CD14-positive monocyte (primary cell): ENCODE measurements around the gene SMAD6. TPM values are rescaled to one million over a fixed set of nuclear protein-coding genes. Genes with fewer than 3 reads are reported as not detected.

ENCODE experiments used
- DNase-seq, 3 donors: peaks; one replicate each; pipeline ENCODE4 v3.0.0-alpha.2; 2011 to 2022
- H2AFZ ChIP-seq: 2 replicates; pipeline ENCODE4 v1.6.0; 2012; ENCODE audit warnings: mild to moderate bottlenecking, low read depth, low read length, inconsistent platforms; ENCODE audit not compliant: insufficient read depth, poor library complexity, severe bottlenecking
- H3K27ac ChIP-seq, 2 donors: 1 replicate in 1 of 2; 2 replicates in 1 of 2; pipeline ENCODE4 v1.5.1; 2012 to 2013; ENCODE audit warnings: low read length in 2 of 2, control low read depth in 1 of 2, inconsistent platforms in 1 of 2, low read depth in 1 of 2, mild to moderate bottlenecking in 1 of 2
- H3K27me3 ChIP-seq, 2 donors: one replicate each; pipeline versions ENCODE4 v1.6.0 to v1.6.1; 2011 to 2013; ENCODE audit warnings: low read length in 2 of 2; ENCODE audit not compliant: control insufficient read depth in 2 of 2, insufficient read depth in 2 of 2
- H3K36me3 ChIP-seq, 2 donors: replicated peaks in 1 of 2; 1 replicate in 1 of 2; 2 replicates in 1 of 2; pipeline versions ENCODE4 v1.5.1 to v1.6.1; 2012 to 2013; ENCODE audit warnings: low read length in 2 of 2, control low read depth in 1 of 2, inconsistent platforms in 1 of 2, mild to moderate bottlenecking in 1 of 2; ENCODE audit not compliant: insufficient read depth in 2 of 2, control insufficient read depth in 1 of 2
- H3K4me1 ChIP-seq, 2 donors: 1 replicate in 1 of 2; 2 replicates in 1 of 2; pipeline versions ENCODE4 v1.5.1 to v1.6.1; 2012 to 2013; ENCODE audit warnings: low read length in 2 of 2, control low read depth in 1 of 2, inconsistent platforms in 1 of 2, mild to moderate bottlenecking in 1 of 2, moderate library complexity in 1 of 2; ENCODE audit not compliant: insufficient read depth in 2 of 2, control insufficient read depth in 1 of 2
- H3K4me2 ChIP-seq: replicated peaks from 2 replicates; pipeline ENCODE3; 2012; ENCODE audit warnings: low read length, moderate library complexity, mild to moderate bottlenecking; ENCODE audit not compliant: poor library complexity, severe bottlenecking; ENCODE audit errors: extremely low read depth
- H3K4me3 ChIP-seq, 3 experiments: fragments of 200-600 bp in 1 of 3; sonication (generic) in 1 of 3; replicated peaks in 1 of 3; 1 replicate in 2 of 3; 2 replicates in 1 of 3; pipeline ENCODE4 v1.5.1; 2011 to 2013; ENCODE audit warnings: low read length in 3 of 3, mild to moderate bottlenecking in 3 of 3, control low read depth in 2 of 3, low read depth in 2 of 3, inconsistent platforms in 1 of 3, moderate library complexity in 1 of 3
- H3K79me2 ChIP-seq: 2 replicates; pipeline ENCODE4 v1.6.0; 2012; ENCODE audit warnings: mild to moderate bottlenecking, control low read depth, inconsistent platforms, low read length, moderate library complexity; ENCODE audit not compliant: insufficient read depth
- H3K9ac ChIP-seq: 2 replicates; pipeline ENCODE4 v1.6.0; 2017; ENCODE audit warnings: low read length, mild to moderate bottlenecking; ENCODE audit not compliant: insufficient read depth, poor library complexity, severe bottlenecking
- H3K9me3 ChIP-seq, 2 donors: replicated peaks in 1 of 2; 1 replicate in 1 of 2; 2 replicates in 1 of 2; pipeline versions ENCODE4 v1.5.1 to v1.6.1; 2012 to 2013; ENCODE audit warnings: low read length in 2 of 2, control low read depth in 1 of 2; ENCODE audit not compliant: control insufficient read depth in 1 of 2, insufficient read depth in 1 of 2
- H4K20me1 ChIP-seq: 2 replicates; pipeline ENCODE4 v1.6.0; 2012; ENCODE audit warnings: mild to moderate bottlenecking, low read length, control low read depth, moderate library complexity; ENCODE audit not compliant: insufficient read depth
- H3K27ac Mint-ChIP-seq, 7 donors: one replicate each; pipeline ENCODE4 v1.8.0; 2020; ENCODE audit warnings: mild to moderate bottlenecking in 7 of 7, mixed read lengths in 7 of 7, moderate library complexity in 6 of 7, inconsistent platforms in 2 of 7
- H3K27me3 Mint-ChIP-seq, 3 donors: one replicate each; pipeline ENCODE4 v1.8.0; 2021 to 2022; ENCODE audit warnings: low read depth in 3 of 3, mild to moderate bottlenecking in 3 of 3, mixed read lengths in 3 of 3, moderate library complexity in 3 of 3, inconsistent platforms in 1 of 3
- H3K36me3 Mint-ChIP-seq, 2 donors: one replicate each; pipeline ENCODE4 v1.8.0; 2020; ENCODE audit warnings: mixed read lengths in 2 of 2, inconsistent platforms in 1 of 2, mild to moderate bottlenecking in 1 of 2
- H3K4me1 Mint-ChIP-seq: one replicate; pipeline ENCODE4 v1.8.0; 2020; ENCODE audit warnings: mild to moderate bottlenecking, mixed read lengths
- H3K4me3 Mint-ChIP-seq, 2 donors: one replicate each; pipeline ENCODE4 v1.8.0; 2020; ENCODE audit warnings: mild to moderate bottlenecking in 2 of 2, mixed read lengths in 2 of 2, moderate library complexity in 1 of 2
- H3K9me3 Mint-ChIP-seq, 7 donors: one replicate each; pipeline ENCODE4 v1.8.0; 2020 to 2022; ENCODE audit warnings: mixed read lengths in 7 of 7, mild to moderate bottlenecking in 6 of 7, moderate library complexity in 6 of 7, inconsistent platforms in 2 of 7
- WGBS: methylation state at CpG from one replicate; pipeline ENCODE4 v1.1.5; 2013; ENCODE audit warnings: missing lambda C conversion rate; ENCODE audit not compliant: insufficient coverage; 5-methylcytosine and 5-hydroxymethylcytosine counted together
- intact Hi-C, 2 donors: fragments of 100-400 bp; cut with micrococcal nuclease; formaldehyde crosslinking; loops; one replicate each; pipeline versions ENCODE4 v1.15.0 to v1.15.1; 2023
- polyA plus RNA-seq, 3 donors: library from polyadenylated mRNA; depleted of rRNA in 1 of 3; unstranded in 2 of 3; stranded (reverse) in 1 of 3; fragments of 300-500 nt in 2 of 3; fragments of >200 nt in 1 of 3; fragmentation: Illumina TruSeq in 2 of 3; gene quantifications; 1 replicate in 2 of 3; 2 replicates in 1 of 3; pipeline ENCODE4 v1.2.3, GENCODE V29; 2012 to 2021
- TF ChIP-seq, protein P1 (sequence below): fragments of 200-600 bp; IDR thresholded peaks from one replicate; pipeline ENCODE4 v1.8.0; 2022; ENCODE audit warnings: antibody characterized with exemption, mild to moderate bottlenecking

SMAD6 gene
- polyA plus RNA-seq, 3 donors, result 0.31 TPM; not detected in 2

DNA sequence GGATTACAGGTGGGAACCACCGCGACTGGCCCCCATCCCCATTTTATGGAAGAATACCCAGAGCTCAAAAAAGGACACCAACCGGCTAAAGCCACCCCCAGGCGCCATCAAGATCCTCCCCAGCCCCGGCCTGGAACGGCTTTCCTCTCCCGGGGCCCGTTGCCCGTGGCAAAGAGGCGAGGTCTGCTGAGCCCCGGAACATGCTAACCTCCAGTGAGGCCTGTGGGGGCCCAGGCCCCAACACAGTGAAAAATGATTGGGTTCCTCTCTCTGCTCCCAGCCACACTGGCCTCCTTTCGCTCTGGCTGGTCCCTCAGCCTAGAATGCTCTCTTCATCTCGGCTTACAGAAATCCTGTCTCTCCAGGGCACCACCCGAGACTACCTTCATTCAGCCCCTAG lies 46.5 kb upstream of the SMAD6 start:
- intact Hi-C loops, result no loop called here
- H3K9me3 ChIP-seq, result no peaks in the 10 kb centered on the region
- no peak overlapping the region for H3K4me2 ChIP-seq
- DNase-seq, result no peak
- Mint-ChIP-seq H3K27ac (peak overlapping the region in 1 of 7 donors; percentile 8), H3K9me3 (peaks cover 0 to 3% (median 0%) of the 10 kb centered on the region in 7 donors), H3K4me3 (peak overlapping the region; percentile 47 to 80), H3K27me3 (peaks cover 6 to 29% (median 19%) of the 10 kb centered on the region in 3 donors), H3K4me1 (peaks cover 13% of the 10 kb centered on the region), H3K36me3 (peaks cover 0 to 1% of the 10 kb centered on the region in 2 donors)
- no peak overlapping the region for H3K27ac ChIP-seq
- no peaks in the 10 kb centered on the region for H3K36me3 ChIP-seq
- no peak overlapping the region for H3K4me3 ChIP-seq
- no peak overlapping the region for H2AFZ ChIP-seq
- peaks cover 2 to 5% of the 10 kb centered on the region in 2 donors for H3K4me1 ChIP-seq
- no peaks in the 10 kb centered on the region for H4K20me1 ChIP-seq
- TF ChIP-seq, protein P1, sequence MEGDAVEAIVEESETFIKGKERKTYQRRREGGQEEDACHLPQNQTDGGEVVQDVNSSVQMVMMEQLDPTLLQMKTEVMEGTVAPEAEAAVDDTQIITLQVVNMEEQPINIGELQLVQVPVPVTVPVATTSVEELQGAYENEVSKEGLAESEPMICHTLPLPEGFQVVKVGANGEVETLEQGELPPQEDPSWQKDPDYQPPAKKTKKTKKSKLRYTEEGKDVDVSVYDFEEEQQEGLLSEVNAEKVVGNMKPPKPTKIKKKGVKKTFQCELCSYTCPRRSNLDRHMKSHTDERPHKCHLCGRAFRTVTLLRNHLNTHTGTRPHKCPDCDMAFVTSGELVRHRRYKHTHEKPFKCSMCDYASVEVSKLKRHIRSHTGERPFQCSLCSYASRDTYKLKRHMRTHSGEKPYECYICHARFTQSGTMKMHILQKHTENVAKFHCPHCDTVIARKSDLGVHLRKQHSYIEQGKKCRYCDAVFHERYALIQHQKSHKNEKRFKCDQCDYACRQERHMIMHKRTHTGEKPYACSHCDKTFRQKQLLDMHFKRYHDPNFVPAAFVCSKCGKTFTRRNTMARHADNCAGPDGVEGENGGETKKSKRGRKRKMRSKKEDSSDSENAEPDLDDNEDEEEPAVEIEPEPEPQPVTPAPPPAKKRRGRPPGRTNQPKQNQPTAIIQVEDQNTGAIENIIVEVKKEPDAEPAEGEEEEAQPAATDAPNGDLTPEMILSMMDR, result no peak
- 94% methylated on average over 4 of the region's 14 CpGs for WGBS
- no peak overlapping the region for H3K9ac ChIP-seq
- no peaks in the 10 kb centered on the region for H3K79me2 ChIP-seq
- H3K27me3 ChIP-seq, result peaks cover 0 to 12% of the 10 kb centered on the region in 2 donors

- no peaks in the 10 kb centered on the region for H3K79me2 ChIP-seq
- TF ChIP-seq, protein P1, result no peak
Measured at GRCh38 chr15:66655997-66656396, 46.0 kb upstream of the SMAD6 start.

More at GRCh38 chr15:66655997-66656396, 46.0 kb upstream of the SMAD6 start:
- WGBS, result 100% methylated on average over 1 of the region's 2 CpGs
- H3K4me3 Mint-ChIP-seq, result peak overlapping the region in 1 of 2 donors; percentile 32
- H3K4me1 ChIP-seq, result peaks cover 2 to 5% of the 10 kb centered on the region in 2 donors
- H2AFZ ChIP-seq, result no peak overlapping the region
- H3K27me3 Mint-ChIP-seq, result peaks cover 6 to 29% (median 19%) of the 10 kb centered on the region in 3 donors
- intact Hi-C loops, result no loop called here
- peaks cover 0 to 3% (median 0%) of the 10 kb centered on the region in 7 donors for H3K9me3 Mint-ChIP-seq
- no peak overlapping the region for H3K9ac ChIP-seq
- no peaks in the 10 kb centered on the region for H4K20me1 ChIP-seq
- no peaks in the 10 kb centered on the region for H3K36me3 ChIP-seq
- peaks cover 0 to 12% of the 10 kb centered on the region in 2 donors for H3K27me3 ChIP-seq
- no peaks in the 10 kb centered on the region for H3K9me3 ChIP-seq
- peaks cover 0 to 1% of the 10 kb centered on the region in 2 donors for H3K36me3 Mint-ChIP-seq
- no peak overlapping the region for H3K4me3 ChIP-seq
- H3K27ac Mint-ChIP-seq, result no peak overlapping the region
- H3K27ac ChIP-seq, result no peak overlapping the region
- H3K4me2 ChIP-seq, result no peak overlapping the region
- H3K4me1 Mint-ChIP-seq, result peaks cover 11% of the 10 kb centered on the region
- DNase-seq, result no peak
